MM.1S (cell line): ENCODE measurements around the gene FOXP1.

Experiments
- DNase-seq: peaks from one replicate; pipeline ENCODE4 v3.0.0-alpha.2; 2015
- H2AFZ ChIP-seq: fragments of 300-600 bp; sonication (generic); 2 replicates; pipeline ENCODE4 v1.6.0; 2016; ENCODE audit warnings: antibody characterized with exemption, low read length
- H3F3A ChIP-seq: fragments of 300-600 bp; sonication (generic); 2 replicates; pipeline ENCODE4 v1.6.1; 2016; ENCODE audit warnings: mild to moderate bottlenecking, antibody characterized with exemption, low read length, moderate library complexity, mixed read lengths; ENCODE audit not compliant: insufficient read depth
- H3K27ac ChIP-seq: fragments of 300-600 bp; sonication (generic); 2 replicates; pipeline ENCODE4 v1.5.1; 2016; ENCODE audit warnings: mild to moderate bottlenecking, low read length
- H3K27me3 ChIP-seq: fragments of 300-600 bp; sonication (generic); replicated peaks from 2 replicates; pipeline ENCODE4 v1.6.0; 2016; ENCODE audit warnings: low read length; ENCODE audit not compliant: insufficient read depth
- H3K36me3 ChIP-seq: fragments of 300-600 bp; sonication (generic); replicated peaks from 2 replicates; pipeline ENCODE4 v1.6.1; 2016; ENCODE audit warnings: mild to moderate bottlenecking, low read length, mixed read lengths; ENCODE audit not compliant: insufficient read depth
- H3K4me1 ChIP-seq: fragments of 300-600 bp; sonication (generic); 2 replicates; pipeline ENCODE4 v1.6.1; 2016; ENCODE audit warnings: low read length, mixed read lengths
- H3K4me2 ChIP-seq: fragments of 300-600 bp; sonication (generic); 2 replicates; pipeline ENCODE4 v1.6.0; 2016; ENCODE audit warnings: low read depth, low read length
- H3K4me3 ChIP-seq: fragments of 300-600 bp; sonication (generic); 2 replicates; pipeline ENCODE4 v1.5.1; 2016; ENCODE audit warnings: low read length, mixed read lengths
- H3K79me2 ChIP-seq: fragments of 300-600 bp; sonication (generic); 2 replicates; pipeline ENCODE4 v1.6.1; 2016; ENCODE audit warnings: mixed run types, low read length, mixed read lengths
- H3K9ac ChIP-seq: fragments of 300-600 bp; sonication (generic); 2 replicates; pipeline ENCODE4 v1.6.1; 2016; ENCODE audit warnings: low read length, mixed read lengths
- H3K9me2 ChIP-seq: fragments of 300-600 bp; sonication (generic); replicated peaks from 2 replicates; pipeline ENCODE4 v1.6.1; 2016; ENCODE audit warnings: mild to moderate bottlenecking, low read length, mixed read lengths; ENCODE audit not compliant: insufficient read depth
- H3K9me3 ChIP-seq: fragments of 300-600 bp; sonication (generic); replicated peaks from 2 replicates; pipeline ENCODE4 v1.6.1; 2016; ENCODE audit warnings: mild to moderate bottlenecking, low read length, mixed read lengths; ENCODE audit not compliant: insufficient read depth
- H4K20me1 ChIP-seq: fragments of 300-600 bp; sonication (generic); 2 replicates; pipeline ENCODE4 v1.6.1; 2016; ENCODE audit warnings: mild to moderate bottlenecking, low read length, moderate library complexity, mixed read lengths; ENCODE audit not compliant: insufficient read depth
- EZH2 ChIP-seq: fragments of 300-600 bp; sonication (generic); optimal IDR thresholded peaks from 2 replicates; pipeline ENCODE3; 2017; ENCODE audit warnings: low read depth, mild to moderate bottlenecking, antibody characterized with exemption, low read length, mixed read lengths
- EZH2phosphoT487 ChIP-seq: fragments of 300-600 bp; sonication (generic); IDR thresholded peaks from 2 replicates; pipeline ENCODE4 v1.6.1; 2018; ENCODE audit warnings: antibody characterized with exemption, low read length
- TF ChIP-seq, protein P1 (sequence below): fragments of 300-600 bp; sonication (generic); IDR thresholded peaks from 2 replicates; pipeline ENCODE4 v1.5.1; 2016; ENCODE audit warnings: antibody characterized with exemption, low read length, mixed read lengths

FOXP1 gene

GRCh38 chr3:71251156-71251775 lies 332.3 kb downstream of the FOXP1 start:
- TF ChIP-seq, protein P1, sequence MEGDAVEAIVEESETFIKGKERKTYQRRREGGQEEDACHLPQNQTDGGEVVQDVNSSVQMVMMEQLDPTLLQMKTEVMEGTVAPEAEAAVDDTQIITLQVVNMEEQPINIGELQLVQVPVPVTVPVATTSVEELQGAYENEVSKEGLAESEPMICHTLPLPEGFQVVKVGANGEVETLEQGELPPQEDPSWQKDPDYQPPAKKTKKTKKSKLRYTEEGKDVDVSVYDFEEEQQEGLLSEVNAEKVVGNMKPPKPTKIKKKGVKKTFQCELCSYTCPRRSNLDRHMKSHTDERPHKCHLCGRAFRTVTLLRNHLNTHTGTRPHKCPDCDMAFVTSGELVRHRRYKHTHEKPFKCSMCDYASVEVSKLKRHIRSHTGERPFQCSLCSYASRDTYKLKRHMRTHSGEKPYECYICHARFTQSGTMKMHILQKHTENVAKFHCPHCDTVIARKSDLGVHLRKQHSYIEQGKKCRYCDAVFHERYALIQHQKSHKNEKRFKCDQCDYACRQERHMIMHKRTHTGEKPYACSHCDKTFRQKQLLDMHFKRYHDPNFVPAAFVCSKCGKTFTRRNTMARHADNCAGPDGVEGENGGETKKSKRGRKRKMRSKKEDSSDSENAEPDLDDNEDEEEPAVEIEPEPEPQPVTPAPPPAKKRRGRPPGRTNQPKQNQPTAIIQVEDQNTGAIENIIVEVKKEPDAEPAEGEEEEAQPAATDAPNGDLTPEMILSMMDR, result no peak
- TF ChIP-seq EZH2 (no peak), EZH2phosphoT487 (no peak)
- Histone ChIP-seq H4K20me1 (no peaks in the 10 kb centered on the region), H3K4me2 (no peak overlapping the region), H3K4me3 (no peak overlapping the region), H2AFZ (no peak overlapping the region), H3K4me1 (no peaks in the 10 kb centered on the region), H3K27me3 (no peaks in the 10 kb centered on the region), H3K9me2 (no peaks in the 10 kb centered on the region), H3F3A (no peaks in the 10 kb centered on the region), H3K36me3 (no peaks in the 10 kb centered on the region), H3K27ac (no peak overlapping the region), H3K79me2 (no peaks in the 10 kb centered on the region), H3K9ac (no peak overlapping the region), H3K9me3 (no peaks in the 10 kb centered on the region)
- DNase-seq, result no peak

GRCh38 chr3:71250026-71250425 lies 333.5 kb downstream of the FOXP1 start:
- Histone ChIP-seq H3K9me3 (no peaks in the 10 kb centered on the region), H3K79me2 (no peaks in the 10 kb centered on the region), H3K4me3 (no peak overlapping the region), H3K4me2 (no peak overlapping the region), H3K4me1 (no peaks in the 10 kb centered on the region), H2AFZ (no peak overlapping the region), H3K27me3 (no peaks in the 10 kb centered on the region), H3F3A (no peaks in the 10 kb centered on the region), H4K20me1 (no peaks in the 10 kb centered on the region), H3K9me2 (no peaks in the 10 kb centered on the region), H3K36me3 (no peaks in the 10 kb centered on the region), H3K9ac (no peak overlapping the region), H3K27ac (no peak overlapping the region)
- DNase-seq, result no peak
- no peak for TF ChIP-seq EZH2phosphoT487

DNA sequence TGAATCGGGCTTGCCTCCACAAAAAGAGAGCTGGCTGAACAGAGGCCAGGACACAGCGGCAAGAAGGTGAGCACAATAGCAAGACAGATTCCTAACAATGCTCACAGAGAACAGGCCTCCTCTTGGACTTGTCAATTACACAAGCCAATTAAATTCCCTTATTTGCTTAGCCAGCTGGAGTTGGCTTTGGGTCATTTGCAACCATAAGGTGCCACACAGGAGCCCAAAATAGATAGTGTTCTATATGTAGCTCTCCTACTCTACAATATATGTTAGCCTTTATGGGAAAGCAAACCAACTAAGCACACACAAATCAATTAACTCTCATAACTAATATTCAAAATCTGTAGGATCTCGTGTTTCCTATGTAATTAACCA lies 335.6 kb downstream of the FOXP1 start:
- Histone ChIP-seq H3K9ac (no peak overlapping the region), H3K4me3 (no peak overlapping the region), H3K4me2 (no peak overlapping the region), H3K36me3 (no peaks in the 10 kb centered on the region), H3K9me3 (no peaks in the 10 kb centered on the region), H3F3A (no peaks in the 10 kb centered on the region), H3K4me1 (no peaks in the 10 kb centered on the region), H3K27ac (no peak overlapping the region), H2AFZ (no peak overlapping the region), H4K20me1 (no peaks in the 10 kb centered on the region), H3K9me2 (no peaks in the 10 kb centered on the region), H3K79me2 (no peaks in the 10 kb centered on the region), H3K27me3 (no peaks in the 10 kb centered on the region)
- no peak for DNase-seq
- no peak for TF ChIP-seq EZH2
- TF ChIP-seq EZH2phosphoT487, result no peak
- TF ChIP-seq, protein P1, result no peak

GRCh38 chr3:71247221-71247957 lies 336.1 kb downstream of the FOXP1 start:
- no peaks in the 10 kb centered on the region for H3K79me2 ChIP-seq
- H3K4me1 ChIP-seq, result no peaks in the 10 kb centered on the region
- no peak for DNase-seq
- H4K20me1 ChIP-seq, result no peaks in the 10 kb centered on the region
- no peaks in the 10 kb centered on the region for H3F3A ChIP-seq
- no peaks in the 10 kb centered on the region for H3K9me3 ChIP-seq
- H3K9ac ChIP-seq, result no peak overlapping the region
- TF ChIP-seq EZH2phosphoT487 (no peak), EZH2 (no peak)
- TF ChIP-seq, protein P1, result no peak
- H3K36me3 ChIP-seq, result no peaks in the 10 kb centered on the region
- no peaks in the 10 kb centered on the region for H3K27me3 ChIP-seq
- no peak overlapping the region for H2AFZ ChIP-seq
- no peak overlapping the region for H3K27ac ChIP-seq
- H3K4me3 ChIP-seq, result no peak overlapping the region
- no peaks in the 10 kb centered on the region for H3K9me2 ChIP-seq
- no peak overlapping the region for H3K4me2 ChIP-seq
